HG02981 (cell line): ENCODE results near the gene RANGRF.

Experiments
- ATAC-seq: cut with Tn5 transposase; IDR thresholded peaks from one replicate; pipeline ENCODE4 v1.9.1; 2021; ENCODE audit warnings: mild to moderate bottlenecking, moderate library complexity; ENCODE audit not compliant: unreplicated experiment

Gene RANGRF

GRCh38 chr17:8312726-8313600 is 24.5 kb downstream of the RANGRF start:
- no peak for ATAC-seq

GRCh38 chr17:8314797-8315763 is 26.6 kb downstream of the RANGRF start:
- ATAC-seq, result no peak

GRCh38 chr17:8315764-8316217 is 27.3 kb downstream of the RANGRF start:
- no peak for ATAC-seq

GRCh38 chr17:8318010-8318935 is 29.8 kb downstream of the RANGRF start:
- no peak for ATAC-seq

- ATAC-seq, result no peak
Measured at GRCh38 chr17:8320262-8320661, 31.8 kb downstream of the RANGRF start.

GRCh38 chr17:8320990-8321389 is 32.5 kb downstream of the RANGRF start:
- ATAC-seq, result no peak

GRCh38 chr17:8322061-8322460 is 33.6 kb downstream of the RANGRF start:
- ATAC-seq, result no peak

- ATAC-seq, result no peak
Measured at GRCh38 chr17:8324132-8324531, 35.7 kb downstream of the RANGRF start.

- ATAC-seq, result no peak
Measured at GRCh38 chr17:8324923-8325322, 36.5 kb downstream of the RANGRF start.

- no peak for ATAC-seq
Measured at GRCh38 chr17:8326511-8327302, 38.2 kb downstream of the RANGRF start.

- ATAC-seq, result no peak
Measured at GRCh38 chr17:8327303-8327649, 38.8 kb downstream of the RANGRF start.

GRCh38 chr17:8332128-8332527 is 43.7 kb downstream of the RANGRF start:
- ATAC-seq, result no peak

GRCh38 chr17:8332688-8333087 is 44.2 kb downstream of the RANGRF start:
- ATAC-seq, result no peak

GRCh38 chr17:8333281-8333680 is 44.8 kb downstream of the RANGRF start:
- ATAC-seq, result no peak

- ATAC-seq, result no peak
Measured at GRCh38 chr17:8337802-8338752, 49.6 kb downstream of the RANGRF start.

- ATAC-seq, result no peak
Measured at GRCh38 chr17:8338753-8339140, 50.3 kb downstream of the RANGRF start.

GRCh38 chr17:8339540-8339939 is 51.1 kb downstream of the RANGRF start, which contains the start of gene ODF4:
Gene ODF4, plus strand, starts transcription at chr17:8339840. Its CDS starts 212 bp downstream, at chr17:8340052.
- ATAC-seq, result no peak
